GM23248 (cell line): ENCODE measurements around the gene CKAP2. TPM values are rescaled to one million over a fixed set of nuclear protein-coding genes. Genes with fewer than 3 reads are reported as not detected.

Source experiments
- DNase-seq: peaks from one replicate; pipeline ENCODE4 v3.0.0-alpha.2; 2015
- H2AFZ ChIP-seq: fragments of 200-600 bp; sonication (generic); 2 replicates; pipeline ENCODE4 v1.6.1; 2016; ENCODE audit warnings: antibody characterized with exemption
- H3F3A ChIP-seq: fragments of 200-600 bp; sonication (generic); 2 replicates; pipeline ENCODE4 v1.6.1; 2016; ENCODE audit warnings: mild to moderate bottlenecking, antibody characterized with exemption, mixed run types; ENCODE audit not compliant: insufficient read depth
- H3K27ac ChIP-seq: fragments of 200-600 bp; sonication (generic); 2 replicates; pipeline ENCODE4 v1.5.1; 2016; ENCODE audit warnings: mild to moderate bottlenecking
- H3K27me3 ChIP-seq: fragments of 200-600 bp; sonication (generic); replicated peaks from 2 replicates; pipeline ENCODE4 v1.6.1; 2016; ENCODE audit warnings: mild to moderate bottlenecking; ENCODE audit not compliant: insufficient read depth
- H3K36me3 ChIP-seq: fragments of 200-600 bp; sonication (generic); 2 replicates; pipeline ENCODE4 v1.6.1; 2016; ENCODE audit warnings: low read depth, mild to moderate bottlenecking
- H3K4me1 ChIP-seq: fragments of 200-600 bp; sonication (generic); 2 replicates; pipeline ENCODE4 v1.6.1; 2016; ENCODE audit warnings: mild to moderate bottlenecking; ENCODE audit not compliant: insufficient read depth
- H3K4me2 ChIP-seq: fragments of 200-600 bp; sonication (generic); one replicate; pipeline ENCODE4 v1.6.1; 2016; ENCODE audit warnings: mild to moderate bottlenecking; ENCODE audit not compliant: unreplicated experiment
- H3K4me3 ChIP-seq: fragments of 200-600 bp; sonication (generic); 2 replicates; pipeline ENCODE4 v1.5.1; 2016; ENCODE audit warnings: mild to moderate bottlenecking
- H3K79me2 ChIP-seq: fragments of 200-600 bp; sonication (generic); 2 replicates; pipeline ENCODE4 v1.6.1; 2016; ENCODE audit warnings: mild to moderate bottlenecking; ENCODE audit not compliant: insufficient read depth
- H3K9ac ChIP-seq: fragments of 200-600 bp; sonication (generic); 2 replicates; pipeline ENCODE4 v1.6.1; 2016; ENCODE audit warnings: mild to moderate bottlenecking
- H3K9me2 ChIP-seq: fragments of 200-600 bp; sonication (generic); 2 replicates; pipeline ENCODE4 v1.6.1; 2016; ENCODE audit warnings: mixed run types, mild to moderate bottlenecking, moderate library complexity; ENCODE audit not compliant: insufficient read depth
- H3K9me3 ChIP-seq: fragments of 200-600 bp; sonication (generic); one replicate; pipeline ENCODE4 v1.6.1; 2017; ENCODE audit warnings: low read depth
- H4K20me1 ChIP-seq: fragments of 200-600 bp; sonication (generic); 2 replicates; pipeline ENCODE4 v1.6.0; 2016; ENCODE audit not compliant: insufficient read depth
- EZH2 ChIP-seq: fragments of 200-600 bp; sonication (generic); IDR thresholded peaks from 2 replicates; pipeline ENCODE4 v1.6.1; 2018; ENCODE audit warnings: antibody characterized with exemption, mild to moderate bottlenecking; ENCODE audit not compliant: insufficient read depth, poor library complexity, severe bottlenecking
- EZH2phosphoT487 ChIP-seq: fragments of 200-600 bp; sonication (generic); IDR thresholded peaks from 2 replicates; pipeline ENCODE4 v1.6.1; 2018; ENCODE audit warnings: antibody characterized with exemption, moderate library complexity, mild to moderate bottlenecking, low read depth; ENCODE audit not compliant: insufficient read depth
- WGBS, 2 experiments: methylation state at CpG; one replicate each; pipeline ENCODE4 v1.1.6; 2015 to 2017; ENCODE audit warnings: low lambda C conversion rate in 2 of 2, low coverage in 1 of 2; ENCODE audit errors: missing lambda C conversion rate in 2 of 2; 5-methylcytosine and 5-hydroxymethylcytosine counted together
- in situ Hi-C: fragments of 300-500 bp; cut with MboI; formaldehyde crosslinking; loops from 2 replicates; pipeline ENCODE4 v1.15.0; 2020
- polyA plus RNA-seq: library from polyadenylated mRNA; unstranded; fragments of >200 nt; fragmentation: Nextera tagmentation; extraction: Ambion mirVana; gene quantifications from 2 replicates; pipeline ENCODE4 v1.2.1, GENCODE V29; 2016
- total RNA-seq: library from RNA; depleted of rRNA; stranded (reverse); fragments of >200 nt; shearing (Covaris generic); gene quantifications from 2 replicates; pipeline ENCODE4 v1.2.3, GENCODE V29; 2014

The CKAP2 gene
- total and polyA plus RNA-seq, 2 experiments from 2014 or later: 24.2 to 37.6 TPM

GRCh38 chr13:52411629-52412028 lies 43.6 kb upstream of the CKAP2 start:
- Histone ChIP-seq H3K27me3 (no peaks in the 10 kb centered on the region), H3K36me3 (peaks cover 33% of the 10 kb centered on the region), H3K4me2 (peak overlapping the region; percentile 20), H3K9me3 (no peaks in the 10 kb centered on the region), H3F3A (peaks cover 53% of the 10 kb centered on the region), H4K20me1 (no peaks in the 10 kb centered on the region), H3K9ac (no peak overlapping the region), H3K27ac (peak overlapping the region; percentile 61), H3K4me3 (no peak overlapping the region), H3K79me2 (peaks cover 18% of the 10 kb centered on the region; the same call in 1 of the 2 replicates), H3K4me1 (peaks cover 37% of the 10 kb centered on the region), H3K9me2 (no peaks in the 10 kb centered on the region), H2AFZ (no peak overlapping the region)
- TF ChIP-seq EZH2phosphoT487: no peak
- TF ChIP-seq EZH2: no peak
- WGBS, 2 experiments: 59 to 66% methylated on average over 4 of the region's 4 CpGs
- in situ Hi-C loops: no loop called here
- peak; percentile 76 for DNase-seq

GRCh38 chr13:52412128-52412527 lies 43.1 kb upstream of the CKAP2 start:
- H3F3A ChIP-seq: peaks cover 58% of the 10 kb centered on the region
- H3K27ac ChIP-seq: peak overlapping the region; percentile 61
- H3K9me2 ChIP-seq: no peaks in the 10 kb centered on the region
- peak overlapping the region; percentile 20 for H3K4me2 ChIP-seq
- no peaks in the 10 kb centered on the region for H4K20me1 ChIP-seq
- no peak overlapping the region for H2AFZ ChIP-seq
- H3K9me3 ChIP-seq: no peaks in the 10 kb centered on the region
- peaks cover 37% of the 10 kb centered on the region for H3K4me1 ChIP-seq
- H3K4me3 ChIP-seq: no peak overlapping the region
- peaks cover 38% of the 10 kb centered on the region for H3K36me3 ChIP-seq
- H3K9ac ChIP-seq: no peak overlapping the region
- WGBS, 2 experiments: 88 to 100% methylated on average over 1 of the region's 1 CpG
- TF ChIP-seq EZH2phosphoT487 (no peak), EZH2 (no peak)
- no peak for DNase-seq
- no peaks in the 10 kb centered on the region for H3K27me3 ChIP-seq
- in situ Hi-C loops: no loop called here
- H3K79me2 ChIP-seq: peaks cover 18% of the 10 kb centered on the region; the same call in 1 of the 2 replicates

GRCh38 chr13:52414051-52414450 lies 41.2 kb upstream of the CKAP2 start:
- no peak overlapping the region for H2AFZ ChIP-seq
- H3K9me2 ChIP-seq: no peaks in the 10 kb centered on the region
- H3K36me3 ChIP-seq: peaks cover 46% of the 10 kb centered on the region
- TF ChIP-seq EZH2phosphoT487: no peak
- no peak for TF ChIP-seq EZH2
- H4K20me1 ChIP-seq: no peaks in the 10 kb centered on the region
- H3F3A ChIP-seq: peaks cover 62% of the 10 kb centered on the region
- peak overlapping the region; percentile 84 for H3K27ac ChIP-seq
- 95 to 100% methylated on average over 1 of the region's 1 CpG for whole genome bisulfite sequencing, 2 experiments
- peaks cover 37% of the 10 kb centered on the region for H3K4me1 ChIP-seq
- H3K4me2 ChIP-seq: no peak overlapping the region
- no peak overlapping the region for H3K9ac ChIP-seq
- peaks cover 18% of the 10 kb centered on the region; the same call in 1 of the 2 replicates for H3K79me2 ChIP-seq
- H3K27me3 ChIP-seq: no peaks in the 10 kb centered on the region
- H3K9me3 ChIP-seq: no peaks in the 10 kb centered on the region
- in situ Hi-C loops: no loop called here
- H3K4me3 ChIP-seq: no peak overlapping the region
- no peak for DNase-seq

- 0 out of 2 replicates have a peak overlapping the region, but pooled peaks have one; percentile 3 for H2AFZ ChIP-seq
- H3F3A ChIP-seq: peaks cover 62% of the 10 kb centered on the region
- H3K36me3 ChIP-seq: peaks cover 46% of the 10 kb centered on the region
- H3K9me2 ChIP-seq: no peaks in the 10 kb centered on the region
- WGBS, 2 experiments: 3 to 4% methylated on average over 1 of the region's 1 CpG
- H3K4me2 ChIP-seq: peak overlapping the region; percentile 61
- TF ChIP-seq EZH2: no peak
- TF ChIP-seq EZH2phosphoT487: no peak
- no peak overlapping the region for H3K4me3 ChIP-seq
- peaks cover 37% of the 10 kb centered on the region for H3K4me1 ChIP-seq
- H3K9me3 ChIP-seq: no peaks in the 10 kb centered on the region
- H3K27me3 ChIP-seq: no peaks in the 10 kb centered on the region
- no peaks in the 10 kb centered on the region for H4K20me1 ChIP-seq
- in situ Hi-C loops: no loop called here
- peak overlapping the region; percentile 84 for H3K27ac ChIP-seq
- H3K9ac ChIP-seq: peak overlapping the region; percentile 40
- DNase-seq: peak; percentile 74
- H3K79me2 ChIP-seq: peaks cover 18% of the 10 kb centered on the region; the same call in 1 of the 2 replicates
These were observed 40.3 kb upstream of the CKAP2 start for GRCh38 chr13:52414963-52415362.

GRCh38 chr13:52419080-52419479 lies 36.2 kb upstream of the CKAP2 start:
- H3K4me3 ChIP-seq: no peak overlapping the region
- DNase-seq: no peak
- H3K27me3 ChIP-seq: no peaks in the 10 kb centered on the region
- 22 to 25% methylated on average over 1 of the region's 1 CpG for WGBS, 2 experiments
- H3K9ac ChIP-seq: no peak overlapping the region
- 0 out of 2 replicates have a peak, but pooled peaks cover 6% of the 10 kb centered on the region for H3K79me2 ChIP-seq
- no peak overlapping the region for H3K27ac ChIP-seq
- H3K36me3 ChIP-seq: peaks cover 60% of the 10 kb centered on the region
- H3K4me1 ChIP-seq: peaks cover 18% of the 10 kb centered on the region
- TF ChIP-seq EZH2: no peak
- no peak for TF ChIP-seq EZH2phosphoT487
- no peak overlapping the region for H2AFZ ChIP-seq
- H4K20me1 ChIP-seq: no peaks in the 10 kb centered on the region
- H3K9me3 ChIP-seq: no peaks in the 10 kb centered on the region
- H3F3A ChIP-seq: peaks cover 33% of the 10 kb centered on the region
- in situ Hi-C loops: no loop called here
- H3K4me2 ChIP-seq: no peak overlapping the region
- no peaks in the 10 kb centered on the region for H3K9me2 ChIP-seq
